Body of pancreas (tissue), 4 donors: ENCODE data around the gene OR51V1.

Source experiments
- POLR2A ChIP-seq, 3 donors: fragments of 450-650 bp; IDR thresholded peaks; one replicate each; pipeline ENCODE4 v1.6.1; 2016; ENCODE audit warnings: antibody characterized with exemption in 3 of 3, mild to moderate bottlenecking in 2 of 3
- TF ChIP-seq, protein P1 (sequence below), 7 experiments: fragments of 450-650 bp in 4 of 7; fragments of 200-600 bp in 3 of 7; sonication (generic) in 3 of 7; IDR thresholded peaks; one replicate each; pipeline ENCODE4 v1.5.1; 2016 to 2019; ENCODE audit warnings: antibody characterized with exemption in 7 of 7

DNA sequence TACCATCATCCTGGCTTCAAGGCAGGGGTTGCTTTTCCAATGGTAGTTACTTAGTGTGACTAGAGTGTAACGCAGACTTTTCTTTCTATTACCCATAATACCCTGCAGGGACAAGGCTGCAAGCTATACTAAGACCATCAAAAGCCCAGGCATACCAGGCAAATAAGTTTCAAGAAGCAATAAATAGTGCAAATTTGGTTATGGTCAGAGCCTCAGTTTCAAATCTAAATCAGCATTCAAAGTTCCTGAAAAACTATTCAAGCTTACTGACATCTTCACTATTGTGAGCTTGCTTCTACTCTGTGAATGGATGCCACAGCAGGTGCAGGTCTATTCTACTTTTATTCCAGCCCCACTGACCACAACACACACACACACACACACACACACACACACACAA, 28.9 kb upstream of the OR51V1 start:
- TF ChIP-seq, protein P1, sequence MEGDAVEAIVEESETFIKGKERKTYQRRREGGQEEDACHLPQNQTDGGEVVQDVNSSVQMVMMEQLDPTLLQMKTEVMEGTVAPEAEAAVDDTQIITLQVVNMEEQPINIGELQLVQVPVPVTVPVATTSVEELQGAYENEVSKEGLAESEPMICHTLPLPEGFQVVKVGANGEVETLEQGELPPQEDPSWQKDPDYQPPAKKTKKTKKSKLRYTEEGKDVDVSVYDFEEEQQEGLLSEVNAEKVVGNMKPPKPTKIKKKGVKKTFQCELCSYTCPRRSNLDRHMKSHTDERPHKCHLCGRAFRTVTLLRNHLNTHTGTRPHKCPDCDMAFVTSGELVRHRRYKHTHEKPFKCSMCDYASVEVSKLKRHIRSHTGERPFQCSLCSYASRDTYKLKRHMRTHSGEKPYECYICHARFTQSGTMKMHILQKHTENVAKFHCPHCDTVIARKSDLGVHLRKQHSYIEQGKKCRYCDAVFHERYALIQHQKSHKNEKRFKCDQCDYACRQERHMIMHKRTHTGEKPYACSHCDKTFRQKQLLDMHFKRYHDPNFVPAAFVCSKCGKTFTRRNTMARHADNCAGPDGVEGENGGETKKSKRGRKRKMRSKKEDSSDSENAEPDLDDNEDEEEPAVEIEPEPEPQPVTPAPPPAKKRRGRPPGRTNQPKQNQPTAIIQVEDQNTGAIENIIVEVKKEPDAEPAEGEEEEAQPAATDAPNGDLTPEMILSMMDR (IDR thresholded peaks at IDR 0.05): no peak
- no peak for TF ChIP-seq POLR2A (IDR thresholded peaks at IDR 0.05)
